Activated effector memory CD4-positive, alpha-beta T cell treated with anti-CD3 and anti-CD28 coated beads, Interleukin-2, amount 50 U/mL, for 16 hours (primary cell): ENCODE data around the gene GRAMD2B.
"Not testable (repeated sequence)": the region's sequence is repeated elsewhere in the genome, so short reads cannot be mapped to it uniquely, and the experiment has no call there.

Source experiments
- DNase-seq: peaks from one replicate; pipeline ENCODE4 v3.0.0-alpha.2; 2020

Gene GRAMD2B

DNA sequence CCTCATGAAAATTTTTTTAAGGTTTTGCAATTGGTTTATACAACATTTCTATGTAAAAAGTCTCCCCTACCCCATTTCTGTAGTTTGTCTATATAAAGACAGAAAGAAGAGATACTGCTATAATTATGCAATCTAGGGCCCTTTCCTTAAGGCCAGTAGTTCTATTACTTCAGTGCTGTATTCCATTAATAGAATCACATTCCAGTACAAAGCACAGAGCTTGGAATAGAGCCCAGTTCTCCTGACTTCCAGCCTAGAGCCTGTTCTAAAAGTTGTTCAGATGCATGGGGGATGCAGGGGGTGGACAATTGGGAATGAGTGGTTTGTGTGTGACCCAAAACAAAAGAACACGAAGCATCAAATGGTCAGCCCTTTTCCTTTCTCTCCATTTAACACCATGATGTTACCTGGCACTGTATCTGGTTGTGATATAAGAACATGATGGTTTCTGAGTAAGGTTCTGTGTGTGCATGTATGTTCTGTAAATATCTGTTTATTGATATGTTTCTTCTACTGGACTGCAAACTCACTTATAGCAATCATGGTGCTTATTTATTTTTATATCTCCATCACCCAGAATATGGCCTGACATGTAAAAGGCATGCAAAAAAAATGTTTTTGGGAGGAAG is 8.2 kb upstream of the GRAMD2B start:
- DNase-seq = no peak

GRCh38 chr5:126415789-126416188 is 7.4 kb upstream of the GRAMD2B start:
- DNase-seq = no peak

DNA sequence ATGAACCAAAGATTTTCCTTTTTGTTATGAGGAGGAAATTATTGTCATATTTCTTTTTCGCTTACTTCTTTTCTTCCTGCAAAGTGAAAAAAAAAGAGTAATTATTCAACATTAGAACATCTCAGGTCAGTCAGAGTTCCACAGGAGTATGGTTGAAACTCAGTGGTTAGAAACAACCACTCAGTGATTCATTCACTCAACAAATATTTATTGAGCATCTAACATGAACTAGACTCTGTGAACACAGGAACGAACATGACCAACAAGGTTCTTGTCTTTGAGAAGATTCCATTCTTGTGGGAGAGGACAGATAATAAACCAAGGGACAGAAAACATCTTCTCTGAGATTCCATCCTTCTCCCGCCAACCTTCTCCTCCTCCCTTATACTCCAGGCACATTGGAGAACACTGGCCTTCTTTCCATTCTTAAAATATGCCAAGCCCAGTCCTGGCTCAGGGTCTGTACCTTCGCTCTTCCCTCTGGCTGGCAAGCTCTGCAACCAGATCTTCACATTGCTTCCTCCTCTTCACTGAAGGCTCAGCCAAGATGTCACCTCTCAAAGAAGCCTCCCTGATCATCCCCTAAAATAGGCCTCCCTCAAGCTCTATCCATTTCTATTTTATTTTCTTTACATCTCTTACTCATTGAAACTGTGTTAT is 6.8 kb upstream of the GRAMD2B start:
- DNase-seq = no peak

GRCh38 chr5:126417178-126417577 is 6.0 kb upstream of the GRAMD2B start:
- DNase-seq = no peak

- DNase-seq = no peak
Observed at GRCh38 chr5:126419102-126419501, 4.1 kb upstream of the GRAMD2B start.

GRCh38 chr5:126428421-126428820 is 5.2 kb downstream of the GRAMD2B start:
- no peak for DNase-seq

DNA sequence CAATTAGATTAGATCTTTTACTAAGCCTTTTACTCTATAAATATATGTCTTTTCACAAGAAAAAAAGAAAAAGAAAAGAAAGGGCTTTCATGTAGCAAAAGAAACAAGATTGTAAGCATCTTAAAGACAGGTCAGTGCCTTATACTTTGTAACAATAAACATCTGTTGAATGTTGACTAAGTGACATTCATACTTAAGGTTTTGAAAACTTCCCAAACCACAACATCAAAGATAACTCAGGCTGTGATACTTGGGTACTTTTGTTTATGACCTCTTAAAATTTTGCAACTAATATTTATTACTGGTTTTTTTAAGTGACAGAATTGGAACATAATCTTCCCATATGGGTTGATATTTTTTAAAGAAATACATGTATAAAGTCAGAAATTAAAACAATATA is 7.4 kb downstream of the GRAMD2B start:
- no peak for DNase-seq

GRCh38 chr5:126433701-126434100 is 10.5 kb downstream of the GRAMD2B start:
- DNase-seq = no peak

GRCh38 chr5:126435261-126435660 is 12.1 kb downstream of the GRAMD2B start:
- no peak for DNase-seq

- DNase-seq = no peak
Observed at GRCh38 chr5:126435714-126436113, 12.5 kb downstream of the GRAMD2B start.

GRCh38 chr5:126437721-126438120 is 14.5 kb downstream of the GRAMD2B start:
- DNase-seq = no peak

DNA sequence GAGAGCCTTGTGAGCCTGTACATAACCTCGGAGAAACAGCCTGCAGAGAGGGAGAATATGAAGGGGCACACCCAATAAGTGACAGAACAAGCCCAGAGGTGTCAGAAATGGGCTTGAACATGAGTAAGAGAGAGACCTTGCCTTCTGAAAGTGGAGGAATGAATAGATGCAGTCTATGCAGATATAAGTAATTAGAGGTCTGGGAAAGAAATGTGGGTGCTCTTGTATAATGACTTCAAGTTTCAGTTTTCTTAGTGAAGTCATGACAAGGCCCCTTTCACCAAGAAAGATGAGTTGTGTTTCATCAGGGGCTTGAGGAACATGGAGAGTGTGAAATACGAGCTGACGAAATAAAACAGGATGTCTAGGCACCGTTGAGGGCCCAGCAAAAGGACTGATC is 15.1 kb downstream of the GRAMD2B start:
- no peak for DNase-seq

GRCh38 chr5:126438868-126439267 is 15.7 kb downstream of the GRAMD2B start:
- DNase-seq = no peak

- not testable (repeated sequence) for DNase-seq
Observed at GRCh38 chr5:126439724-126440123, 16.5 kb downstream of the GRAMD2B start.

- DNase-seq = no peak
Observed at GRCh38 chr5:126441230-126441629, 18.0 kb downstream of the GRAMD2B start.

DNA sequence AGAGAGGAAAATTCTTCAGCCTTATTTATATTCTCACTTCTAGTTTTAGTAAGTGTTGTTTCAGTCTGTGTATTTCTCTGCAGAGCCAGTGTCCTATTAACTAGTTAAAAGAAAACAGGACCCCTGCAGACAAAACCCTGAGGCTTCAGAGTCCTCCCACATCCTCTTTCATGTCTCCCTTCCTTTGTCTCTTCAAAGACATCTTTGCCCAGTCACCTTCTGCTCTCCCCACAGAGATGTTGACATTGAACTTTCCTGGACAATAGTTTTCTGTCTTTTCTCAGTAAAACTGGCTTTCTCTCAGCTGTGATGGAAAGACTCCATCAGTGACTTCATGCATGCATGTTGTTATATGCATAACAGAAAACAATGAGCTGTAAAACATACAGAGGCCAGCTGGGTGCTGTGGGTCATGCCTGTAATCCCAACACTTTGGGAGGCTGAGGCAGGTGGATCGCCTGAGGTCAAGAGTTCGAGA is 20.2 kb downstream of the GRAMD2B start:
- no peak for DNase-seq

DNA sequence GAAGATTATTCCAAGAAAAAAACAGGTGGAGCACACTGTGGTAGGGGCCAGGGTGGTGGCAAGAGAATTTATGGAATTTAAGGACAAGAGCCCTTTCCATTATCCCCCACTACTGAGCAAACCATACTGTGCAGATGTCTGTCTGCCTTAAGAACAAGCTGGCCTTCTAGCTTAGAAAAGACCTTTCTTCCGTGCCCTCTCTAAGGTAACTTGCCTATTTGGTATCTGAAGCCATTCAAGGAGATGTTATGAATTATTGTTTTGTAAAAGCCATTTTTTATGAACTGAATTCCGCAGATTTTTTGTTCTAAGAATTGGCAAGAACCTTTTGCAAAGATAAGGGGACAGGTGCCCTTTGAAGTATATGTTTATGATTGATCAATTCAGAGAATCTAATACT is 20.9 kb downstream of the GRAMD2B start:
- DNase-seq = no peak

GRCh38 chr5:126445502-126446174 is 22.4 kb downstream of the GRAMD2B start:
- no peak for DNase-seq

GRCh38 chr5:126446498-126447224 is 23.5 kb downstream of the GRAMD2B start:
- DNase-seq = peak; percentile 71

DNA sequence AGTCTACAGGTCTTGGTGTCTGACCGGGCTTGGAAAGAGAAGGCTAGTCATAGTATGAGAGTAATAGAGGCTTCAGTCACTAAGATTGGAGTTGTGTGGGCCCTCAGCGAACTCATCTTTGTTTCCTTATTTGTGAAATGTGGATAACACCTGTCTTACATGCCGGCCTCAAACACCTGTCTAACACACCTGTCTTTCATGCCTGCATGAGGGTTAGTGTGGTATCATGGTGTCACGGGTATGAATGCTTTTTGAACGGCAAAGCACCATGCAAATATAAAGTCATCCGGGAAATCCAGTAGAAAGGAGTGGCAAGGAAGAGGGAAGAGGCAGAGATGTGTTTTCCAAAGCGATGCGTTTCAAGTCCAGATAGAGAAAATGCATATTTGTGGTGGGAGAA is 25.5 kb downstream of the GRAMD2B start:
- no peak for DNase-seq

- DNase-seq = peak; percentile 83
Observed at GRCh38 chr5:126449751-126450271, 26.6 kb downstream of the GRAMD2B start.

DNA sequence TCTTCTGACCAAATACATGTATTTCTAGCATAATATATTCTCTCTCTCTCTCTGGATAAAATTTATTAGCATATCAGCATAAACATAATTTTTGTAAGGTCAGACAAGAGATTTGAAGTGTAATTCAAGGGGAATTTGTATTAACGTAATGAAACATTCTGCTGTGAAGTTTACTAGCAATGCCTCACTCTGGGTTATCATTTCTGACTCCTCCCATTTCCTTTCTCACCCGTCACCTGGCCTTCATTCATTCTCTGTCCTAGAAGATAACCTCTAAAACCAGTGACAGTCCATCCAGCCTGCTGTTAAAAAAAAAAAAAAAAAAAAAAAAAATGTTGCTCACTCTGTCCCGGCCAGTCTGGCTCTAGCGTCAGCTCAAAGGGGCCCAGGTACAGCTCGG is 27.1 kb downstream of the GRAMD2B start:
- DNase-seq = peak; percentile 64

DNA sequence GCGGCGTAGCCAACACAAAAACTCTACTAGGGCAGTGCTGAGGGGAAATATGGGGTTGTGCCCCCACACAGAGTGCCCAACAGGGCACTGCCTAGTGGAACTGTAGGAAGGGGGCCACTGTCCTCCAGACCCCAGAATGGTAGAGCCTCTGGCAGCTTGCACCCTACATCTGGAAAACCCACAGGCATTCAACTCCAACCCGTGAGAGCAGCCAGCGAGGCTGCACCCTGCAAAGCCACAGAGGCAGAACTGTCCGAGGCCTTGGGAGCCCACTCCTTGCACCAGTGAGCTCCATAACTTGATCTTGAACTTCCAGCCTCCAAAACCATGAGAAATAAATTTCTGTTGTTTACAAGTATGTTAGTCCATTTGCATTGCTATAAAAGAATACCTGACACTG is 27.7 kb downstream of the GRAMD2B start:
- DNase-seq = no peak
